Psoas muscle (tissue), 8 donors: ENCODE results near the gene PITPNM3. TPM values are rescaled to one million over a fixed set of nuclear protein-coding genes. Genes with fewer than 3 reads are reported as not detected.

ENCODE experiments used
- ATAC-seq, 4 donors: fragments of 200-7000 bp; cut with Tn5 transposase; one replicate each; pipeline ENCODE4 v1.9.1; 2020; ENCODE audit warnings: moderate library complexity in 3 of 4, mild to moderate bottlenecking in 2 of 4
- DNase-seq, 2 donors: peaks; one replicate each; pipeline ENCODE4 v3.0.0-alpha.2; 2020
- H3K27ac ChIP-seq: fragments of 200-600 bp; one replicate; pipeline ENCODE4 v1.8.0; 2022
- H3K27me3 ChIP-seq, 3 donors: fragments of 200-600 bp in 1 of 3; one replicate each; pipeline versions ENCODE4 v1.6.1 to v1.8.0; 2013 to 2022; ENCODE audit warnings: low read length in 2 of 3, mild to moderate bottlenecking in 2 of 3, moderate library complexity in 1 of 3; ENCODE audit not compliant: insufficient read depth in 3 of 3
- H3K36me3 ChIP-seq, 2 donors: fragments of 200-600 bp in 1 of 2; one replicate each; pipeline versions ENCODE4 v1.6.1 to v1.8.0; 2013 to 2022; ENCODE audit warnings: low read depth in 1 of 2, mild to moderate bottlenecking in 1 of 2, moderate library complexity in 1 of 2; ENCODE audit not compliant: insufficient read depth in 1 of 2
- H3K4me1 ChIP-seq: fragments of 200-600 bp; one replicate; pipeline ENCODE4 v1.8.0; 2022
- H3K4me3 ChIP-seq: fragments of 200-600 bp; one replicate; pipeline ENCODE4 v1.8.0; 2022; ENCODE audit warnings: mild to moderate bottlenecking
- H3K9me3 ChIP-seq: fragments of 200-600 bp; one replicate; pipeline ENCODE4 v1.8.0; 2022
- CTCF ChIP-seq: fragments of 200-600 bp; IDR thresholded peaks from one replicate; pipeline ENCODE4 v1.8.0; 2022; ENCODE audit warnings: antibody characterized with exemption
- WGBS, 3 donors: extraction: QIAGEN DNeasy Blood & Tissue Kit; methylation state at CpG; one replicate each; pipeline versions ENCODE4 v1.1.6 to v1.1.7; 2013; 5-methylcytosine and 5-hydroxymethylcytosine counted together
- intact Hi-C, 2 donors: fragments of 100-400 bp; cut with DNase I; formaldehyde crosslinking; loops; one replicate each; pipeline versions ENCODE4 v1.11.0 to v1.14.2; 2022
- polyA plus RNA-seq, 3 donors: library from polyadenylated mRNA; stranded (reverse); fragments of 200-250 nt; gene quantifications; one replicate each; pipeline ENCODE4 v1.2.3, GENCODE V29; 2013
- total RNA-seq, 4 donors: library from RNA; stranded (reverse); fragmentation: NEBNext Ultra II Directional in 2 of 4; extraction: Animal tissue kit (Norgen Biotek cat#: 25700) in 2 of 4; gene quantifications; one replicate each; pipeline versions ENCODE4 v1.2.1 to v1.2.4, GENCODE V29; 2021 to 2023
- donor health status: healthy with polysubstance abuse.
- donor health status: DM: no; HTN: no; CAD: no; lungs with moderate emphysema.
- donor health status: Bipolar disorder and iron deficiency.
- donor health status: healthy.
- donor health status: DM: yes; HTN: yes; CAD: no.
- donor health status: DM: no; HTN: no; CAD: no.
- donor health status: DM: no; HTN: no; CAD: no.
- donor health status: DM: yes; HTN: yes; CAD: no.

Gene PITPNM3
- total and polyA plus RNA-seq, 7 donors: 0.08 to 0.65 (median 0.32) TPM

- Histone ChIP-seq H3K9me3 (no peaks in the 10 kb centered on the region), H3K36me3 (no peaks in the 10 kb centered on the region), H3K4me1 (no peaks in the 10 kb centered on the region), H3K27me3 (peaks cover 0 to 14% (median 0%) of the 10 kb centered on the region in 3 donors), H3K4me3 (no peak overlapping the region), H3K27ac (no peak overlapping the region)
- 57 to 67% (median 61%) methylated on average over 13 of the region's 13 CpGs for WGBS, 3 donors
- TF ChIP-seq CTCF: no peak
- no peak for ATAC-seq
- intact Hi-C loops: loop anchor here (1.0 to 5.0 kb wide), 3 partner anchors 715 to 836 kb away; no protein-coding TSS in a partner anchor
- no peak for DNase-seq
These were observed 133.6 kb downstream of the PITPNM3 start for GRCh38 chr17:6422654-6423241.

- 27 to 29% (median 27%) methylated on average over 13 of the region's 13 CpGs for WGBS, 3 donors
- H3K27me3 ChIP-seq: peaks cover 0 to 14% (median 0%) of the 10 kb centered on the region in 3 donors
- TF ChIP-seq CTCF: peak; percentile 83
- H3K4me3 ChIP-seq: no peak overlapping the region
- no peaks in the 10 kb centered on the region for H3K9me3 ChIP-seq
- H3K27ac ChIP-seq: no peak overlapping the region
- intact Hi-C loops: loop anchor here (1.0 to 5.0 kb wide), 3 partner anchors 715 to 835 kb away; no protein-coding TSS in a partner anchor
- peak; percentile 76 to 87 for DNase-seq
- no peaks in the 10 kb centered on the region for H3K36me3 ChIP-seq
- peak; percentile 85 to 91 (median 86) for ATAC-seq
- no peaks in the 10 kb centered on the region for H3K4me1 ChIP-seq
These were observed 134.4 kb downstream of the PITPNM3 start for GRCh38 chr17:6421700-6422604.

DNA sequence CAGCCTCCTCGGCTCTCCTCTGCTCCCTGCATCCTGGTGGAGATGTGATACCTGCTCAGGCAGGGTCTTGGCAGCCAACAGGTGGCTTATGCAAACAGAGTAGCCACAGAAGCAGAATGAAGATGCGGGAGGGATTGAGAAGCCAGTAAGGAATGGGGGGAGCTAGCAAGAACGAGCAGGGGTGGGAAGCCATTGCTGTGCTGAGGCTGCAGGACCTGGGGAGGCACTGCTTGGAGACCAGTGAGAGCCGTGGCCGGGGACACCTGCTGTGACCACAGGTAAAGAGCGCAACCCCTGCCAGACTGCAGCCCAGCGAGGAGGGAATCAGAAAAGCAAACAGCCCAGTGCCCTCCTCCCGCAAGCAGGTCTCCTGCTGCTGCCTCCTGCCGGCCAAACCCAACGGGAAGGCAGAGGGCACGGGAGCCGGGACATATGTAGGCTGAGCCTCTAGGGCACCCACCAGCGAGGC lies 136.1 kb downstream of the PITPNM3 start:
- 20 to 29% (median 20%) methylated on average over 13 of the region's 13 CpGs for WGBS, 3 donors
- no peak for TF ChIP-seq CTCF
- H3K27ac ChIP-seq: no peak overlapping the region
- no peaks in the 10 kb centered on the region for H3K36me3 ChIP-seq
- no peaks in the 10 kb centered on the region for H3K4me1 ChIP-seq
- peaks cover 0 to 21% (median 0%) of the 10 kb centered on the region in 3 donors for H3K27me3 ChIP-seq
- DNase-seq: no peak
- H3K4me3 ChIP-seq: no peak overlapping the region
- ATAC-seq: no peak
- intact Hi-C loops: loop anchor here in 1 of 2 donors (5.0 kb wide), 1 partner anchor 713 kb away; no protein-coding TSS in a partner anchor
- H3K9me3 ChIP-seq: no peaks in the 10 kb centered on the region

DNA sequence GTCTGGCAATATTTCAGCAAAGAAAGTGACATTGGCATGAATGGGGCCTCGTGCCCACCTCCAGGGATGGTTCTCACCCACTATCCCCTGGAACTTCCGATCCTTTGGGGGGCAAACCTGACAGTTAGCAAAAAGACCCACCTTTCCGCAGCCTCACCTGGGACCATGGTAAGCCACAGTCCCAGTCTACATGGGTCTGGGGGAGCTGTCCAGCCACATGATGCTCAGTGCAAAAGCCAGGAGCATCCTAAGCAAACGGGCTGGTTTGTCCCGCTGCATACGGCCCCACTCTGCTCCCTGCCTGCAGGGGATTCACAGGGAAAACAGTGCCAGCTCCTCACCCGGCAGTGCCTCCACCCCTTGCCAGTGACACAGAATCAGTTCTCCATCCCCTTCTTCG lies 140.7 kb downstream of the PITPNM3 start:
- intact Hi-C loops: no loop called here
- Histone ChIP-seq H3K27ac (no peak overlapping the region), H3K4me1 (no peaks in the 10 kb centered on the region), H3K27me3 (peaks cover 0 to 25% (median 0%) of the 10 kb centered on the region in 3 donors), H3K4me3 (no peak overlapping the region), H3K36me3 (no peaks in the 10 kb centered on the region), H3K9me3 (no peaks in the 10 kb centered on the region)
- no peak for TF ChIP-seq CTCF
- 72 to 74% (median 72%) methylated on average over 8 of the region's 8 CpGs for WGBS, 3 donors
- DNase-seq: no peak
- no peak for ATAC-seq
